GM19023 (cell line): ENCODE data around the gene CCDC33.

Experiments used
- ATAC-seq: cut with Tn5 transposase; IDR thresholded peaks from one replicate; pipeline ENCODE4 v1.9.1; 2021; ENCODE audit warnings: mild to moderate bottlenecking, moderate library complexity; ENCODE audit not compliant: unreplicated experiment

Gene CCDC33

GRCh38 chr15:74208496-74208895 is 27.6 kb upstream of the CCDC33 start:
- ATAC-seq = no peak

GRCh38 chr15:74208901-74209559 is 27.1 kb upstream of the CCDC33 start:
- ATAC-seq = no peak

GRCh38 chr15:74209560-74209958 is 26.6 kb upstream of the CCDC33 start:
- no peak for ATAC-seq

GRCh38 chr15:74209997-74210671 is 26.0 kb upstream of the CCDC33 start:
- no peak for ATAC-seq

- ATAC-seq = no peak
Measured at GRCh38 chr15:74210729-74211128, 25.4 kb upstream of the CCDC33 start.

- no peak for ATAC-seq
Measured at GRCh38 chr15:74211656-74212055, 24.5 kb upstream of the CCDC33 start.

GRCh38 chr15:74212494-74212893 is 23.6 kb upstream of the CCDC33 start:
- ATAC-seq = no peak

GRCh38 chr15:74213858-74214284 is 22.3 kb upstream of the CCDC33 start:
- ATAC-seq = no peak

- no peak for ATAC-seq
Measured at GRCh38 chr15:74214324-74215021, 21.7 kb upstream of the CCDC33 start.

- ATAC-seq = no peak
Measured at GRCh38 chr15:74215958-74216357, 20.2 kb upstream of the CCDC33 start.

GRCh38 chr15:74216949-74217348 is 19.2 kb upstream of the CCDC33 start:
- ATAC-seq = no peak

GRCh38 chr15:74217907-74218885 is 17.9 kb upstream of the CCDC33 start:
- no peak for ATAC-seq

- ATAC-seq = no peak
Measured at GRCh38 chr15:74220475-74221248, 15.5 kb upstream of the CCDC33 start.

- ATAC-seq = no peak
Measured at GRCh38 chr15:74221399-74222239, 14.5 kb upstream of the CCDC33 start.

GRCh38 chr15:74222240-74223119 is 13.6 kb upstream of the CCDC33 start:
- ATAC-seq = no peak

GRCh38 chr15:74225928-74226327 is 10.2 kb upstream of the CCDC33 start:
- ATAC-seq = no peak

GRCh38 chr15:74226761-74227540 is 9.2 kb upstream of the CCDC33 start:
- no peak for ATAC-seq
